Measurements from ENCODE around the gene BCR.
A peak's percentile ranks its signal among the peaks of the same experiment; 100 is the strongest.

Gene BCR

DNA sequence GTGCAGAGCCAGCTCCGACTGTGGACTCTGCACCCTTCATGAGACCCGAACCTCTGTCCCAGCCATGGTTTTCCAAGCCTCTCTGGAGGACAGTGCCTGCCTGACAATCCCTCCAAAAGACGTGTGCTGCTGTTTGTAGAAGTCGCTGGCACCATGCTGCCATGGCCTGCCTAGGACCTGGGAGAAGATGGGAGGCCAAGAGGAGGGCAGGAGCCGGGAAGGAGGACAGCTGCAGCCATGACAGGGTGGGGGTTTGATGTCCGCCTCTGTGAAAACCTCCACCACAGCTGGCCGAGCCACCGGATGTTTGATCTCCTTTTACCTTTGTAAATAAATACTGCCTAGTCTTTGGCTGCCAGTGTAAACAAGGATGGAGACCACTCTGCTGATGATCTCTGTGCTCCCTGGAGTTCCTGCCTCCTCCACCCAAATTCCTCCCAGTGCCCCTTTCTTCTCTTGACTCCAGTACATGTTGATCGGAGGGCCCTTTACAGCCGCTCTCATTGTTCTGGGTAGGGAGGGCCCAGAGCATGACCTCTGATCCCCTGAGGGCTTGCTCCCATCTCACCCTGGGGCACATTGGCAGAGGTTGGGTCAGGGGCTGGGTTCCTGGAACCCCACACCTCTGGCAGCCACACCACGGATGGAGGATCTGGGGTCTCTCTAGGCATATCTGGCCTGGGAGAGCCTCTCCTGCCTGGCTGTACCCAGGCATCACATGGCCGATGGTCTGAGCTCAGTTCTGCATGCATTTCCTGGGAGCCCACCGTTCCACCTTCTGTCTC is 66.9 kb downstream of the BCR start:
- Histone ChIP-seq H3K4me3 (no peak overlapping the region), H3K27ac (no peak overlapping the region), H3K36me3 (peaks cover 71% of the 10 kb centered on the region), H3K4me2 (peak overlapping the region; percentile 68), H3K4me1 (peaks cover 100% of the 10 kb centered on the region), H4K20me1 (peaks cover 100% of the 10 kb centered on the region), H3K27me3 (no peaks in the 10 kb centered on the region), H3K9ac (no peak overlapping the region), H3K9me3 (no peaks in the 10 kb centered on the region)
- TF ChIP-seq Cebpa-rat (IDR thresholded peaks at IDR 0.05) = no peak

DNA sequence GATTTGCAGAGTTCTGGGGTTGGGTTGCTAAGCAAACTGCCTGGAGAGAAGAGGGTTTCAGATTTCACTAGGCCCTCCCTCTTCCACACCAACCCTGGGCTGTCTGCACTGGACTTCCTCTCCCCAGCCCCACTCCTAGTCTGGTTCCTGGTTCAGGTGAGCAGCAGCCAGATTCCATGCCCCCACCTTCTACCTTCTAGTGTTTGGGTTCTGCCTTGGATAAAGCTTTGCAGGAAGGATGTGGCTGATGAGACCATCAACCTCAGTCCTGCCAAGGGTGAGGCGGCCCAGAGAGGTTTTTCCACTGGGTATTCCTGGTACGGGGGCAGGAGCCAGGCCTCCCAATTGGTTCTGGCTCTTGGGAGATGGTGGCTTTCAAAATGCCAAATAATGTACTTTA is 68.3 kb downstream of the BCR start:
- H3K9ac ChIP-seq = no peak overlapping the region
- H3K36me3 ChIP-seq = peaks cover 83% of the 10 kb centered on the region
- H3K4me3 ChIP-seq = no peak overlapping the region
- H3K9me3 ChIP-seq = no peaks in the 10 kb centered on the region
- peak overlapping the region; percentile 68 for H3K4me2 ChIP-seq
- peaks cover 100% of the 10 kb centered on the region for H4K20me1 ChIP-seq
- no peak overlapping the region; the same call in 1 of the 2 replicates for H3K27ac ChIP-seq
- H3K27me3 ChIP-seq = no peaks in the 10 kb centered on the region
- H3K4me1 ChIP-seq = peaks cover 100% of the 10 kb centered on the region
- TF ChIP-seq Cebpa-rat (IDR thresholded peaks at IDR 0.05) = no peak

GRCh38 chr22:23250056-23250784 is 69.9 kb downstream of the BCR start:
- no peak for TF ChIP-seq Cebpa-rat (IDR thresholded peaks at IDR 0.05)
- Histone ChIP-seq H4K20me1 (peaks cover 100% of the 10 kb centered on the region), H3K36me3 (peaks cover 84% of the 10 kb centered on the region), H3K9me3 (no peaks in the 10 kb centered on the region), H3K4me3 (no peak overlapping the region), H3K4me1 (peaks cover 98% of the 10 kb centered on the region), H3K27me3 (no peaks in the 10 kb centered on the region), H3K27ac (no peak overlapping the region), H3K4me2 (peak overlapping the region; percentile 68; the same call in 1 of the 2 replicates), H3K9ac (no peak overlapping the region)

DNA sequence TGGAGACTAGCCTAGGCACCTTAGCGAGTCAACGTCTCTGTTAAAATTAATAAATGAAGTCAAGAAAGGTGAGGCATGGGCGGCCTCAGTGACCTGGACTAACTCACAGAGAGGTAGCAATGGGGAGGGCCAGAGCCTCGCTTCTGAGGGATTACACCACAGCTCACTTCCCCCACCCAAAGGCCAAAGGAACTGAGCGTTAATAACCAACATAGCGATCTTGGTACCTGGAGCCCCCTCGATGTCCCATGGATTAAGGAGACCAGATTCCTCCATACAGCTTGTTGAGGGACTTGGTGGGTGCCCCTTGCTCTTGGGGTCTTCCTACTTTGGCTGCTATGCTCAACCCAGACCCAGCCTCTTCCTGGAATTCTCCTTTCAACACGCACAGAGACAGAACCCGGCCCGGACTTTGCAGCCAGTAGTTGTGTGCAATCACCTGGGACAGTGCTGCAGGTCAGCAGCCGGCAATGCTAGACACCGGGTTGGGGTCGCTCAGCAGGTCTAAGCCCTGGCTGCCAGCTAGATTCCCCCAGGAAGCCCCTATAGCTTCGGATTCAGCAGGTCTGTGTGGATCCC is 70.6 kb downstream of the BCR start:
- peaks cover 98% of the 10 kb centered on the region for H3K4me1 ChIP-seq
- no peak overlapping the region; the same call in 1 of the 2 replicates for H3K4me2 ChIP-seq
- H3K36me3 ChIP-seq = peaks cover 84% of the 10 kb centered on the region
- H4K20me1 ChIP-seq = peaks cover 100% of the 10 kb centered on the region
- no peaks in the 10 kb centered on the region for H3K27me3 ChIP-seq
- TF ChIP-seq Cebpa-rat (IDR thresholded peaks at IDR 0.05) = no peak
- H3K9me3 ChIP-seq = no peaks in the 10 kb centered on the region
- H3K27ac ChIP-seq = no peak overlapping the region
- no peak overlapping the region for H3K9ac ChIP-seq
- no peak overlapping the region for H3K4me3 ChIP-seq

GRCh38 chr22:23251445-23252093 is 71.3 kb downstream of the BCR start:
- H3K4me2 ChIP-seq = peak overlapping the region; percentile 26; the same call in 1 of the 2 replicates
- no peak for TF ChIP-seq Cebpa-rat (IDR thresholded peaks at IDR 0.05)
- no peak overlapping the region for H3K9ac ChIP-seq
- no peaks in the 10 kb centered on the region for H3K27me3 ChIP-seq
- peaks cover 97% of the 10 kb centered on the region for H3K4me1 ChIP-seq
- H3K36me3 ChIP-seq = peaks cover 84% of the 10 kb centered on the region
- H3K9me3 ChIP-seq = no peaks in the 10 kb centered on the region
- no peak overlapping the region for H3K4me3 ChIP-seq
- H3K27ac ChIP-seq = no peak overlapping the region
- H4K20me1 ChIP-seq = peaks cover 100% of the 10 kb centered on the region

GRCh38 chr22:23253475-23254055 is 73.3 kb downstream of the BCR start:
- peaks cover 88% of the 10 kb centered on the region for H3K36me3 ChIP-seq
- peak overlapping the region; percentile 6 for H3K4me2 ChIP-seq
- H3K4me1 ChIP-seq = peaks cover 97% of the 10 kb centered on the region

GRCh38 chr22:23255506-23256170 is 75.3 kb downstream of the BCR start:
- no peak overlapping the region for H3K27ac ChIP-seq
- H3K9ac ChIP-seq = no peak overlapping the region
- H3K4me1 ChIP-seq = peaks cover 97% of the 10 kb centered on the region
- peaks cover 97% of the 10 kb centered on the region for H3K36me3 ChIP-seq
- peaks cover 100% of the 10 kb centered on the region for H4K20me1 ChIP-seq
- H3K4me3 ChIP-seq = no peak overlapping the region
- TF ChIP-seq Cebpa-rat (IDR thresholded peaks at IDR 0.05) = no peak
- H3K4me2 ChIP-seq = no peak overlapping the region
- H3K9me3 ChIP-seq = no peaks in the 10 kb centered on the region
- no peaks in the 10 kb centered on the region for H3K27me3 ChIP-seq

More at GRCh38 chr22:23253475-23254055, 73.3 kb downstream of the BCR start:
- H4K20me1 ChIP-seq = peaks cover 100% of the 10 kb centered on the region
- no peaks in the 10 kb centered on the region for H3K9me3 ChIP-seq
- H3K27ac ChIP-seq = no peak overlapping the region
- H3K9ac ChIP-seq = no peak overlapping the region
- TF ChIP-seq Cebpa-rat (IDR thresholded peaks at IDR 0.05) = no peak
- H3K4me3 ChIP-seq = no peak overlapping the region
- no peaks in the 10 kb centered on the region for H3K27me3 ChIP-seq

DNA sequence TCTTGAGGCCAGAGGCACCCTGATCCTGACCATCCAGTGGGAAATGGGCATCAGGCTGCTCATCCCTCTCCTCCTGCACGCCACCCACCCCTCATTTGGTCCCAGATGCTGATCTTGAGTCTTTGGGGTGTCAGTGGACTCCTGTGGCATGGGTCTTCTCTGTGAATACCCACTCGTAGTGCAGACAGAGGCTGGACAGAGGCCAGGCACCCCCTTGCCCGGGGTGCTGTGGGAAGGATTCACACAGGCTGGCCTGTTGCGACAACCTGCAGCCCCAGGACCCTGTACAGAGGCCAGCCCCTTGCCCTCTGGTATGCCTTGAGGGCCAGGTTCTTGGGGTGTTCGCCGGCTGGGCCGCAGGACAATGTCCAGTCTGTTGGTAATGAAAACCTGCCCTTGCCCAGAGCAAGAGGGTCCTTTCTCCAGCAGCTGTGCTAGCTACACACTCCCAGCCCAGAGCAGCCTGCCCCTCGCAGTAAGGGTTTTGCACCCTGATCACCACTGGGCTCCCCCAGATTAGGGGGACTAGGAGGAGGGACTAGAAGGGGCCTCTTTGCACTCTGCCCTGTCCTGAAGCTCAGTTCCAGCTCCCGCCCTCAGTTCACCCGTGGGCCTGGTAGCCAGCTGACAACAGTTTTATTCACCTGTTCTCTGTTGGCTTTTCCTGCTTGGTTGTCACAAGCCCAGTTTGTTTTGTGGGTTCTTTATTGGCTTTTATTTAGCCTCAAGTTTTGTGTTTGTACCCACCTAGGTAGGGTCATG is 76.0 kb downstream of the BCR start:
- H3K9ac ChIP-seq = no peak overlapping the region
- H4K20me1 ChIP-seq = peaks cover 100% of the 10 kb centered on the region
- H3K27ac ChIP-seq = no peak overlapping the region
- no peak overlapping the region for H3K4me3 ChIP-seq
- H3K9me3 ChIP-seq = no peaks in the 10 kb centered on the region
- peaks cover 97% of the 10 kb centered on the region for H3K4me1 ChIP-seq
- TF ChIP-seq Cebpa-rat (IDR thresholded peaks at IDR 0.05) = no peak
- no peak overlapping the region for H3K4me2 ChIP-seq
- peaks cover 98% of the 10 kb centered on the region for H3K36me3 ChIP-seq
- H3K27me3 ChIP-seq = no peaks in the 10 kb centered on the region
